EL (cell line): ENCODE measurements around the gene ANKFY1.
A peak's percentile ranks its signal among the peaks of the same experiment; 100 is the strongest.

Source experiments
- DNase-seq: peaks from one replicate; pipeline ENCODE4 v3.0.0-alpha.2; 2016

ANKFY1 gene

GRCh38 chr17:4175921-4176807 is 87.6 kb downstream of the ANKFY1 start:
- peak; percentile 31 for DNase-seq

GRCh38 chr17:4174556-4174955 is 89.2 kb downstream of the ANKFY1 start:
- DNase-seq = no peak

- DNase-seq = no peak
These were observed 90.0 kb downstream of the ANKFY1 start for GRCh38 chr17:4173781-4174180.

GRCh38 chr17:4172356-4172755 is 91.4 kb downstream of the ANKFY1 start:
- no peak for DNase-seq

GRCh38 chr17:4170639-4171280 is 93.0 kb downstream of the ANKFY1 start:
- no peak for DNase-seq

GRCh38 chr17:4167786-4168185 is 96.0 kb downstream of the ANKFY1 start:
- no peak for DNase-seq

- DNase-seq = no peak
These were observed 97.4 kb downstream of the ANKFY1 start for GRCh38 chr17:4166419-4166818.

GRCh38 chr17:4165301-4166010 is 98.3 kb downstream of the ANKFY1 start:
- DNase-seq = no peak

GRCh38 chr17:4163951-4164350 is 99.8 kb downstream of the ANKFY1 start:
- DNase-seq = no peak

GRCh38 chr17:4162775-4163466 is 100.9 kb downstream of the ANKFY1 start:
- DNase-seq = no peak

- DNase-seq = no peak
These were observed 101.5 kb downstream of the ANKFY1 start for GRCh38 chr17:4162321-4162720.

- DNase-seq = no peak
These were observed 101.8 kb downstream of the ANKFY1 start for GRCh38 chr17:4161967-4162305.

- peak; percentile 93 for DNase-seq
These were observed 102.4 kb downstream of the ANKFY1 start for GRCh38 chr17:4161192-4161966.

- DNase-seq = no peak
These were observed 103.4 kb downstream of the ANKFY1 start for GRCh38 chr17:4160294-4160859.

- no peak for DNase-seq
These were observed 104.0 kb downstream of the ANKFY1 start for GRCh38 chr17:4159761-4160160.

GRCh38 chr17:4157618-4158333 is 106.0 kb downstream of the ANKFY1 start:
- no peak for DNase-seq

- no peak for DNase-seq
These were observed 106.9 kb downstream of the ANKFY1 start for GRCh38 chr17:4156750-4157381.

GRCh38 chr17:4155980-4156620 is 107.7 kb downstream of the ANKFY1 start:
- no peak for DNase-seq

GRCh38 chr17:4154201-4154600 is 109.6 kb downstream of the ANKFY1 start:
- peak; percentile 48 for DNase-seq

GRCh38 chr17:4152471-4152870 is 111.3 kb downstream of the ANKFY1 start:
- DNase-seq = peak; percentile 75
